ENCODE results near the gene CNTN2.

The CNTN2 gene

DNA sequence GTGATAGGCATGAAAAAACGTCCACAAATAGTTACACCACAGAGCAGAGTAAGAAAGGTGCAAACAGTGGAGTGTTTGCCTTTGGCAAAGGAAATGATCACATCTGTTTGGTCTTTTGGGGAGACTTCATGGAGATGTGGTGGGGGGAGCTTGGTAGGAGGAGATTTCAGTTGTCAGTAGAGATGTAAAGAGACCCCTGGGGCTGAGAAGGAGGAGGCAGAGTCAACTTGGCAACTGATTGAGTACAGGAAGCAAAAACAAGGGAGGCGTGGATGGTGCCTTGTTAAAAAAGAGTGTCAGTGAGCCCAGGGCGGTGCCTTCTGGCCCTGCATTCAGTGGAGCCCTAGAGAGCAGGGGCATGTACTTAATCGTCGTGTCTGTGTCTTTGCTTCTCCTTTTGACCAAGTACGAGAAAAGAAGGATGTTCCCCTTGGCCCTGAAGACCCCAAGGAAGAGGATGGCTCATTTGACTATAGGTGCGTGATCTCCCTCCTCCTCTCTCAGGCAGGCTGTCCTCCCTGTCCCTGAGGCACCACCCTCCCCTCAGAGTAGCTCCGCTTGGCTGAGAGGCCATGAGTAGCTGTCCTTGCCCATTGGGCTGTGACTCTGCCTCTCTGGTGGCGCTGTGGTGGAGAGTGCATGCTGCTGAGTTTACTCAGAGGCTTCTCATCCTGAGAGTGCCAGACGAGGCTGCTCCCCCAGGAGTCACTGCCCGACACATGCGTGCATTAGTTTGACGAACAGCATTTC lies 30.4 kb upstream of the CNTN2 start:
- H3K36me3 ChIP-seq (ENCODE audit: insufficient read depth, low read length), result no peaks in the 10 kb centered on the region
- H3K27me3 ChIP-seq (ENCODE audit: control insufficient read depth, insufficient read depth, low read length), result peaks cover 18% of the 10 kb centered on the region
- no peak overlapping the region for H3K4me2 ChIP-seq (ENCODE audit: low read length)
- no peaks in the 10 kb centered on the region for H3K9me3 ChIP-seq (replicated peaks; ENCODE audit: low read length)
- H3K9ac ChIP-seq (ENCODE audit: low read depth, low read length), result no peak overlapping the region
- no peaks in the 10 kb centered on the region for H3K4me1 ChIP-seq (ENCODE audit: control insufficient read depth, insufficient read depth, low read length)
- H3K4me3 ChIP-seq (ENCODE audit: low read length), result no peak overlapping the region

DNA sequence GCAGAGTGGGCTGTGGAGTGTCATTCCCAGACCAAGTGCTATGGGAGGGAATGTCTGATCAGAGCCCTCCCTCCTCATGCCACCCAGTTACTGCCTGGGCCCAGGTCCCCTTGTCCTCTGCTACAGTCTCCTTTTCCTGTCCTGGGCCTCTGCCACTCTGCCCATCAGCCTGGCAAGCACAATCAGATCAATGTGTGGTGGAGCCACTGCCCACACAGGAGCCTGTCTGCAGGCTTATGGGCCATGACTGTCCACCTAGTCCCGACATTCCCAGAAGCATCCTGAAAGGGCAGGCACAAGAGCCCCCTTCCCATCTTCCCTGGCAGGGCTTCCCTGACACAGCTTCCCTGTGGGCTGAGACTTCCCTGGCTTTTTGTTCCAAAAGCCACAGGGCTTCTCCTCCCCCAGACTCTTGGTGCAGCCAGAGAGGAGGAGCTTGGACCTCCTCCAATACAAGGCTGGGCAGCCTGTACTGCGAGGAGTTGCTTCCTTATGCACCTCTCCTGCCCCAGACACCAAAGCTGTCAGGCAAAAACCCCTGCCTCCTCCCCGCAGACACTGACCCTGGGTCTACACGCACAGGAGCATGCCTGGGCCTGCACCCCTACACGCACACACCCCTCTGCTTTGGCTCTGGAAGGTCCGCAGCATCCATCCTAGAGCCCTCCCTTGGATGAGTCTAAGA lies 29.2 kb upstream of the CNTN2 start:
- no peaks in the 10 kb centered on the region for H3K9me3 ChIP-seq (replicated peaks; ENCODE audit: low read length)
- no peaks in the 10 kb centered on the region for H3K4me1 ChIP-seq (ENCODE audit: control insufficient read depth, insufficient read depth, low read length)
- H3K9ac ChIP-seq (ENCODE audit: low read depth, low read length), result no peak overlapping the region
- H3K4me3 ChIP-seq (ENCODE audit: low read length), result no peak overlapping the region
- H3K4me2 ChIP-seq (ENCODE audit: low read length), result no peak overlapping the region
- H3K27me3 ChIP-seq (ENCODE audit: control insufficient read depth, insufficient read depth, low read length), result peaks cover 19% of the 10 kb centered on the region
- H3K36me3 ChIP-seq (ENCODE audit: insufficient read depth, low read length), result no peaks in the 10 kb centered on the region

DNA sequence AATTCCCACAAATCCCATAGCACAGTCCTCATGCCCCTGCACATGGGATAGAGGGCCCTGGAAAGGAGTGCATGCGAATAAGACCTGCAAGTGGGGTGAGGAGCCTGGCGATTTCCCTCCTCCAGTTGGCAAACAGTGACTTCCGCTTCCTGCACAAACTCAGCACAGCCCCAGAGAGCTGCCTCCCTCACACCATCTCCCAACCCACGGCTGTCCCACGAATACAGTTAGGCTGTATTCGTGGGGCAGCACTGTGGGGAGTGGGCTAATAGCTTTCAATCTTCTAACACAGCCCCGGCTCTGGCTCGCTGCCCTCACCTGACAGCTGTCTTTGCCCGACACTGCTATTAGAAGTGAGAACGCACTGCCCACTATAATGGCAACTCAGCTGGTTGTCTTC lies 28.2 kb upstream of the CNTN2 start:
- H3K36me3 ChIP-seq (ENCODE audit: insufficient read depth, low read length), result no peaks in the 10 kb centered on the region
- H3K4me3 ChIP-seq (ENCODE audit: low read length), result no peak overlapping the region
- H3K27me3 ChIP-seq (ENCODE audit: control insufficient read depth, insufficient read depth, low read length), result peaks cover 27% of the 10 kb centered on the region
- no peak overlapping the region for H3K4me2 ChIP-seq (ENCODE audit: low read length)
- H3K9me3 ChIP-seq (replicated peaks; ENCODE audit: low read length), result no peaks in the 10 kb centered on the region
- no peak overlapping the region for H3K9ac ChIP-seq (ENCODE audit: low read depth, low read length)
- no peaks in the 10 kb centered on the region for H3K4me1 ChIP-seq (ENCODE audit: control insufficient read depth, insufficient read depth, low read length)

DNA sequence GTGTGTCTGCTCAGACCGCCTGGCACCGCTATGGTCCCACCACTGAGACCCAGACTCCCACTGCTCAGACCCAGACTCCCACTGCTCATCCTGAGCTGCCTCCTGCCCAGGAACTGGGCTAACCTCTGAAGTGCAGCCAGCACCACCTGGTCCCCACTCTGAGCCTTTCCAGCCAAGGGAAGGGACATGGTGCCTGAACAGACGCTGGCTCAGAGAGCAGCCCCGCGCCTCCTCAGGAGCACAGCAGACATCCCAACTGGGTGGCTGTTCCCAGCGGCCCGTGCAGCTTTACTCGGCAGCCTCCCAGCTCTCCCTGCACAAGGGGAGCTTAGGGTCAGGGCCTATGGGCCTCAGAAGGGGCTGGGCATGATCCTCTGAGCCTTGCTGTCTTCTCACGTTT lies 27.8 kb upstream of the CNTN2 start:
- no peak overlapping the region for H3K9ac ChIP-seq (ENCODE audit: low read depth, low read length)

DNA sequence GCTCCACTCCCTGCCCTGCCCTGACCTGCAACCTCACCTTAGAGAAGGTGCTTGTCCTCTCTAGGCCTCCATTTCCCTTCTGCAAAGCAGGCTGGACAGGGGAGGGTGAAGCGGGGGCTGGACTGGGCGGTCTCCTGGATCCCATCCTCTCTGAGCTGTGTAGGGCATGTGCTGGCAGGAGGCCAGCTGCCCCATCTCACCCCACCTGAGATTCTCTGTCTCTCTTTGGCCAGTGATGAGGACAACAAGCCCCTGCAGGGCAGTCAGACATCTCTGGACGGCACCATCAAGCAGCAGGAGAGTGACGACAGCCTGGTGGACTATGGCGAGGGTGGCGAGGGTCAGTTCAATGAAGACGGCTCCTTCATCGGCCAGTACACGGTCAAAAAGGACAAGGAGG lies 26.9 kb upstream of the CNTN2 start:
- Histone ChIP-seq H3K9ac (ENCODE audit: low read depth, low read length) (no peak overlapping the region), H3K4me2 (ENCODE audit: low read length) (no peak overlapping the region), H3K27me3 (ENCODE audit: control insufficient read depth, insufficient read depth, low read length) (peaks cover 34% of the 10 kb centered on the region), H3K9me3 (replicated peaks; ENCODE audit: low read length) (no peaks in the 10 kb centered on the region), H3K4me1 (ENCODE audit: control insufficient read depth, insufficient read depth, low read length) (no peaks in the 10 kb centered on the region), H3K4me3 (ENCODE audit: low read length) (no peak overlapping the region), H3K36me3 (ENCODE audit: insufficient read depth, low read length) (no peaks in the 10 kb centered on the region)

More for the DNA sequence above, 27.8 kb upstream of the CNTN2 start:
- Histone ChIP-seq H3K4me3 (ENCODE audit: low read length) (no peak overlapping the region), H3K36me3 (ENCODE audit: insufficient read depth, low read length) (no peaks in the 10 kb centered on the region), H3K27me3 (ENCODE audit: control insufficient read depth, insufficient read depth, low read length) (peaks cover 31% of the 10 kb centered on the region), H3K4me2 (ENCODE audit: low read length) (no peak overlapping the region), H3K9me3 (replicated peaks; ENCODE audit: low read length) (no peaks in the 10 kb centered on the region), H3K4me1 (ENCODE audit: control insufficient read depth, insufficient read depth, low read length) (no peaks in the 10 kb centered on the region)

DNA sequence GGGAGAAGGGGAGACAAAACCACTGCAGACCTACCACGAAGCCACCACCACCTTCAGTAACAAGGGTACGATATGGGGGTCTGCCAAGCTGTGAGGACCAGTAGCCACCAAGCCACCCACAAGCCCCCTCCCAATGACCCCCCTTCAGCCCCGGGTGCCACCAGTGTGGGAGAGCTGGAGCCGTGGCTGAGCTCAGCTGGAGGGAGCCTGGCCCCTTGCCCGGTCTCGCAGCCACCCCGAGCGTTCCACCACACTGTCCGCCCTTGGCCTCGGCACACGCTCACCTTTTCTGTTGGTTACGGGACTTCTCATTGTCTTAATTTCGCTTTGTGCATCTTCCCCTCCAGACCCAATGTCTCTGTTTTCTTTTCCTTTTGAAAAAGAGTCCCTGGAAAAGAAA lies 26.4 kb upstream of the CNTN2 start:
- peaks cover 36% of the 10 kb centered on the region for H3K27me3 ChIP-seq (ENCODE audit: control insufficient read depth, insufficient read depth, low read length)
- no peak overlapping the region for H3K4me3 ChIP-seq (ENCODE audit: low read length)
- H3K9ac ChIP-seq (ENCODE audit: low read depth, low read length), result no peak overlapping the region
- H3K4me1 ChIP-seq (ENCODE audit: control insufficient read depth, insufficient read depth, low read length), result no peaks in the 10 kb centered on the region
- H3K36me3 ChIP-seq (ENCODE audit: insufficient read depth, low read length), result no peaks in the 10 kb centered on the region
- no peaks in the 10 kb centered on the region for H3K9me3 ChIP-seq (replicated peaks; ENCODE audit: low read length)
- H3K4me2 ChIP-seq (ENCODE audit: low read length), result no peak overlapping the region

DNA sequence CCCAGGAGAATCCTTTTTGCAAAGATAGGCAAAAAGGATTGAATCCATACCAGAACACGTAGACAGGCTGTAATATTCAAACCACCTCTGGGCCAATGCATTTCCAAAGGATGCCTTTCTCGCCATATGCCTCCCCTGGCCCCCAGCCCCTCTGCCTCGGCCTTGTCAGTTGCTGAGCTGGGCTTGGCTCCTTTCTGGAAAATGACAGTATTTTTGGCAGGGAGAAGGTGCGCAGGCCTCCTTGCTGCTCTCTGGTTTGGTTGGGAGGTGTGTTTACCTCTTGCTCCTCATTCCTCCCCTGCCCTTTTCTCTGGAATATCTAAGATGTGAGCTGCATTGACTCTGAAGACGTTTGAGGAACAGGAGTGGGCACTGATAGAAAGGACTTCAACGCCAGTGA lies 26.0 kb upstream of the CNTN2 start:
- Histone ChIP-seq H3K4me3 (ENCODE audit: low read length) (no peak overlapping the region), H3K9me3 (replicated peaks; ENCODE audit: low read length) (no peaks in the 10 kb centered on the region), H3K9ac (ENCODE audit: low read depth, low read length) (no peak overlapping the region), H3K4me2 (ENCODE audit: low read length) (no peak overlapping the region), H3K36me3 (ENCODE audit: insufficient read depth, low read length) (no peaks in the 10 kb centered on the region), H3K27me3 (ENCODE audit: control insufficient read depth, insufficient read depth, low read length) (peaks cover 38% of the 10 kb centered on the region), H3K4me1 (ENCODE audit: control insufficient read depth, insufficient read depth, low read length) (no peaks in the 10 kb centered on the region)

DNA sequence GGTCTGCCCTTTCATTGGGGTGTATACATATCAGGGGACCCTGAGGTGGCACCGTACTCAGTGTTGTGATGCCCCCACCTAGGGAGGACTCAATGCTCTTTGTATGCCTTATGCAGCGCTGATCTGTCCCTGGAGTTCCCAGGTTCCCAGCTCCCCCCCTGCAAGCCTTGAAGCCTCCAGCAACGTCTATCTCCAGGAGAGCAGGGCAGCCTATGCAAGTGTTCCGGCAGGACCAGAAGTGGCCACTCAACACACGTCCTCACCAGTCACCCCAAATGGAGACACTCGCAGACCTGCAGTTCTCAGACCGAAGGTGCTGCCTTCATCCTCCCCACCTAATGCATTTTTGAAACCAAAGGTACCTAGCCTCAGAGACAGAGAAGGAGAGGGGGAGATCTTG lies 25.2 kb upstream of the CNTN2 start:
- Histone ChIP-seq H3K4me2 (ENCODE audit: low read length) (no peak overlapping the region), H3K4me1 (ENCODE audit: control insufficient read depth, insufficient read depth, low read length) (no peaks in the 10 kb centered on the region), H3K9ac (ENCODE audit: low read depth, low read length) (no peak overlapping the region), H3K9me3 (replicated peaks; ENCODE audit: low read length) (no peaks in the 10 kb centered on the region), H3K4me3 (ENCODE audit: low read length) (no peak overlapping the region), H3K27me3 (ENCODE audit: control insufficient read depth, insufficient read depth, low read length) (peaks cover 43% of the 10 kb centered on the region), H3K36me3 (ENCODE audit: insufficient read depth, low read length) (no peaks in the 10 kb centered on the region)

DNA sequence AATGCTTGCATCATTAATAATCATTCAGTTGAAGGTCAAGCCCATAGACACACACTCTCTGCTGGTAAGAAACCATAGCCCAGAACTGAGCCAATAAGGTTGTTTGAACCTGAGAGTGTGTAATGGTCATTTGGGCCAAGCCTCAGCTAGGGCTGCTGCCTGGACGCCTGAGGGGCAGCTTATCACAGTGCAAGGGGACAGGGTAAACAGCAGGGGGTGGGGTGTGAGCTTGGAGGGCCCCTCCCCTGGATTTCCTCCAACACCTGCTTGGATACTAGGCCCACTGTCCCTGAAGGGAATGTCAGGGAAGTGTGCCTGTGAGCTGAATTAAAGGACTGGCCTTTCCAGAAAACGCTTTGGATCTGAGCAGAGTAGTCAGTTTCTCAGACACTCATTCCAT lies 24.6 kb upstream of the CNTN2 start:
- H3K9ac ChIP-seq (ENCODE audit: low read depth, low read length), result no peak overlapping the region
- peaks cover 46% of the 10 kb centered on the region for H3K27me3 ChIP-seq (ENCODE audit: control insufficient read depth, insufficient read depth, low read length)
- H3K9me3 ChIP-seq (replicated peaks; ENCODE audit: low read length), result no peaks in the 10 kb centered on the region
- H3K4me3 ChIP-seq (ENCODE audit: low read length), result no peak overlapping the region
- no peaks in the 10 kb centered on the region for H3K36me3 ChIP-seq (ENCODE audit: insufficient read depth, low read length)
- H3K4me2 ChIP-seq (ENCODE audit: low read length), result no peak overlapping the region
- no peaks in the 10 kb centered on the region for H3K4me1 ChIP-seq (ENCODE audit: control insufficient read depth, insufficient read depth, low read length)

DNA sequence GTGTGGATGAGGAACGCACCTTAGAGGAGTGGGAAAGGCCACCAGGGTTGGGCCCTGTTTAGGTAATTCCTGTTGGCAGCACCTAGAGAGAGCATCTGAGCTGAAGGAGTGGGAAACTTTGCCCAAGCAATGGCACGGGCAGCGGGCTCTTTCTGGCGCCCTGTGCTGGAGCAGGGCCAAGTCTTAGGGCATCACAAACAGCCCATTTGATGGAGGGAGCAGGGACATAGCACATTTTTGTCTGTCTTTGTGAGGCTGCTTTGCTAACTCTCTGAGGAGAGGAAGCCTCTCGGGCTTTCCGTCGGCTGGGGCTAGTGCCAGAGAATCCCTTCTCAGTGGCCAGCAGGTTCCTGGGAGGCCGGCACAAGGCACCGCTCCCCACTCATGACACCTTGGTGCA lies 22.5 kb upstream of the CNTN2 start:
- Histone ChIP-seq H3K9me3 (replicated peaks; ENCODE audit: low read length) (no peaks in the 10 kb centered on the region), H3K4me3 (ENCODE audit: low read length) (no peak overlapping the region), H3K4me1 (ENCODE audit: control insufficient read depth, insufficient read depth, low read length) (no peaks in the 10 kb centered on the region), H3K9ac (ENCODE audit: low read depth, low read length) (no peak overlapping the region), H3K27me3 (ENCODE audit: control insufficient read depth, insufficient read depth, low read length) (peaks cover 39% of the 10 kb centered on the region), H3K4me2 (ENCODE audit: low read length) (no peak overlapping the region), H3K36me3 (ENCODE audit: insufficient read depth, low read length) (no peaks in the 10 kb centered on the region)

DNA sequence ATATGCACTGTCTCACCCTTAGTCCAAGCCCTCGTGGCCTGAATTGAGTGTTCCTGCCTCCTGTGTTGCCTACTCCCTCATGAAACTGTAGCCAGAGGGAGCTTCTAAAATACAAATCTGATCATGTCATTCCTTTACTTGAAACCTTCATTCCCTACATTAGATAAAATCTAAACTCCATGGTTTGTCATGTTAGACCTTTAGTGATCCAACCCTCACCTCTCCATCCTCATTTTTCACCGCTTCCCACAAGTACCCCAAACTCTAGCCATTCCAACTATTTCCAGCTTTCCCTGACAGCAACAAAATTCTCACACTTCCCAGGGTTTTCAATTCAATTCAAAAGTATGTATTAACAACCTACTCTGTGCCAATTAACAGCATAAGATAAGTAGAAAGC lies 18.3 kb upstream of the CNTN2 start:
- no peaks in the 10 kb centered on the region for H3K9me3 ChIP-seq (replicated peaks; ENCODE audit: low read length)
- no peak overlapping the region for H3K9ac ChIP-seq (ENCODE audit: low read depth, low read length)
- H3K4me3 ChIP-seq (ENCODE audit: low read length), result no peak overlapping the region
- no peaks in the 10 kb centered on the region for H3K36me3 ChIP-seq (ENCODE audit: insufficient read depth, low read length)
- no peak overlapping the region for H3K4me2 ChIP-seq (ENCODE audit: low read length)
- peaks cover 59% of the 10 kb centered on the region for H3K27me3 ChIP-seq (ENCODE audit: control insufficient read depth, insufficient read depth, low read length)
- H3K4me1 ChIP-seq (ENCODE audit: control insufficient read depth, insufficient read depth, low read length), result no peaks in the 10 kb centered on the region

DNA sequence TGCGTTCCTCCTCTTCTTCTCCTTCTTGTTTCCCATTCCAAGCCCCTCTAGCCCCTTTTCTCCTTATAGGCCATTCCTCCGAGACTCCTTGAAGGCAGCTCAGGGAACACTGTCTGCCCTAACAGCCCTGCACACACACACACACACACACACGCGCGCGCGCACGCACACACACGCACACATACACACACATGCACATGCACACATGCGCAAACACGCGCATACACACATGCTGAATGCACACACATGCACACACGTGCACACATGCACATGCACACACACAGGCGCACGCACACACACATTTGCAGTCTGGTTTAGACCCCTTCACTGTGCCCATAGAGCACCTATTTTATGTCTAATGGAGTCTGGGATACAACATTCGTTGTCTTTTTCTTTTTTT lies 17.8 kb upstream of the CNTN2 start:
- Histone ChIP-seq H3K27me3 (ENCODE audit: control insufficient read depth, insufficient read depth, low read length) (peaks cover 59% of the 10 kb centered on the region), H3K4me1 (ENCODE audit: control insufficient read depth, insufficient read depth, low read length) (no peaks in the 10 kb centered on the region), H3K9ac (ENCODE audit: low read depth, low read length) (no peak overlapping the region), H3K4me3 (ENCODE audit: low read length) (no peak overlapping the region), H3K4me2 (ENCODE audit: low read length) (no peak overlapping the region), H3K9me3 (replicated peaks; ENCODE audit: low read length) (no peaks in the 10 kb centered on the region), H3K36me3 (ENCODE audit: insufficient read depth, low read length) (no peaks in the 10 kb centered on the region)
